ENCODE results near the gene NOL9.

Gene NOL9

GRCh38 chr1:6581561-6582305 lies 27.4 kb upstream of the NOL9 start:
- Histone ChIP-seq H3K4me3 (ENCODE audit: insufficient read depth, low read depth, low read length, poor library complexity, severe bottlenecking) (no peak overlapping the region), H3K27ac (ENCODE audit: insufficient read depth, low read length, poor library complexity, severe bottlenecking) (no peak overlapping the region)

GRCh38 chr1:6580593-6581409 lies 26.5 kb upstream of the NOL9 start:
- H3K4me1 ChIP-seq (ENCODE audit: control insufficient read depth, insufficient read depth, low read length, poor library complexity, severe bottlenecking): peaks cover 21% of the 10 kb centered on the region
- H3K4me3 ChIP-seq (ENCODE audit: insufficient read depth, low read depth, low read length, poor library complexity, severe bottlenecking): peak overlapping the region; percentile 91

More at GRCh38 chr1:6581561-6582305, 27.4 kb upstream of the NOL9 start:
- Histone ChIP-seq H3K4me1 (ENCODE audit: control insufficient read depth, insufficient read depth, low read length, poor library complexity, severe bottlenecking) (peaks cover 21% of the 10 kb centered on the region), H3K36me3 (ENCODE audit: control insufficient read depth, insufficient read depth, low read length) (no peaks in the 10 kb centered on the region), H3K9me3 (ENCODE audit: control insufficient read depth, low read length) (no peaks in the 10 kb centered on the region), H3K27me3 (replicated peaks; ENCODE audit: control insufficient read depth, insufficient read depth, low read length, poor library complexity, severe bottlenecking) (no peaks in the 10 kb centered on the region)
- no peak for DNase-seq

GRCh38 chr1:6580119-6580592 lies 25.8 kb upstream of the NOL9 start:
- Histone ChIP-seq H3K9me3 (ENCODE audit: control insufficient read depth, low read length) (no peaks in the 10 kb centered on the region), H3K36me3 (ENCODE audit: control insufficient read depth, insufficient read depth, low read length) (no peaks in the 10 kb centered on the region), H3K4me3 (ENCODE audit: insufficient read depth, low read depth, low read length, poor library complexity, severe bottlenecking) (peak overlapping the region; percentile 91), H3K27me3 (replicated peaks; ENCODE audit: control insufficient read depth, insufficient read depth, low read length, poor library complexity, severe bottlenecking) (no peaks in the 10 kb centered on the region), H3K27ac (ENCODE audit: insufficient read depth, low read length, poor library complexity, severe bottlenecking) (peak overlapping the region; percentile 87), H3K4me1 (ENCODE audit: control insufficient read depth, insufficient read depth, low read length, poor library complexity, severe bottlenecking) (peaks cover 21% of the 10 kb centered on the region)
- no peak for DNase-seq

More at GRCh38 chr1:6580593-6581409, 26.5 kb upstream of the NOL9 start:
- H3K36me3 ChIP-seq (ENCODE audit: control insufficient read depth, insufficient read depth, low read length): no peaks in the 10 kb centered on the region
- H3K27me3 ChIP-seq (replicated peaks; ENCODE audit: control insufficient read depth, insufficient read depth, low read length, poor library complexity, severe bottlenecking): no peaks in the 10 kb centered on the region
- DNase-seq: no peak
- H3K9me3 ChIP-seq (ENCODE audit: control insufficient read depth, low read length): no peaks in the 10 kb centered on the region
- peak overlapping the region; percentile 87 for H3K27ac ChIP-seq (ENCODE audit: insufficient read depth, low read length, poor library complexity, severe bottlenecking)

GRCh38 chr1:6579374-6580118 lies 25.2 kb upstream of the NOL9 start, which contains the start of gene ZBTB48:
Gene ZBTB48 (plus strand): TSS chr1:6579994. CDS start chr1:6580610, 616 bp downstream.
- DNase-seq: peak; percentile 92 to 96 (median 94)
- Histone ChIP-seq H3K27me3 (replicated peaks; ENCODE audit: control insufficient read depth, insufficient read depth, low read length, poor library complexity, severe bottlenecking) (no peaks in the 10 kb centered on the region), H3K36me3 (ENCODE audit: control insufficient read depth, insufficient read depth, low read length) (no peaks in the 10 kb centered on the region), H3K4me3 (ENCODE audit: insufficient read depth, low read depth, low read length, poor library complexity, severe bottlenecking) (peak within 1 kb of the TSS; percentile 91), H3K4me1 (ENCODE audit: control insufficient read depth, insufficient read depth, low read length, poor library complexity, severe bottlenecking) (peaks cover 21% of the 10 kb centered on the region), H3K9me3 (ENCODE audit: control insufficient read depth, low read length) (no peaks in the 10 kb centered on the region), H3K27ac (ENCODE audit: insufficient read depth, low read length, poor library complexity, severe bottlenecking) (peak within 1 kb of the TSS; percentile 87)

DNA sequence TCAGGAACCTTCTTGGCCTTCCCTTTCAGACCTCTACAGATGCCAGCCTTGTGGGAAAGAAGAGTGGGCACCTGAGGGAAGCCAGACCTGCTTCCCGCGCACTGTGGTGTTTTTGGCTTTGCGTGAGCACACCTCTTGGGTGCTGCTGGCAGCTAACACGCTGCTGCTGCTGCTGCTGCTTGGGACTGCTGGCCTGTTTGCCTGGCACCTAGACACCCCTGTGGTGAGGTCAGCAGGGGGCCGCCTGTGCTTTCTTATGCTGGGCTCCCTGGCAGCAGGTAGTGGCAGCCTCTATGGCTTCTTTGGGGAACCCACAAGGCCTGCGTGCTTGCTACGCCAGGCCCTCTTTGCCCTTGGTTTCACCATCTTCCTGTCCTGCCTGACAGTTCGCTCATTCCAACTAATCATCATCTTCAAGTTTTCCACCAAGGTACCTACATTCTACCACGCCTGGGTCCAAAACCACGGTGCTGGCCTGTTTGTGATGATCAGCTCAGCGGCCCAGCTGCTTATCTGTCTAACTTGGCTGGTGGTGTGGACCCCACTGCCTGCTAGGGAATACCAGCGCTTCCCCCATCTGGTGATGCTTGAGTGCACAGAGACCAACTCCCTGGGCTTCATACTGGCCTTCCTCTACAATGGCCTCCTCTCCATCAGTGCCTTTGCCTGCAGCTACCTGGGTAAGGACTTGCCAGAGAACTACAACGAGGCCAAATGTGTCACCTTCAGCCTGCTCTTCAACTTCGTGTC lies 24.5 kb upstream of the NOL9 start:
- DNase-seq: no peak
- H3K4me1 ChIP-seq (ENCODE audit: control insufficient read depth, insufficient read depth, low read length, poor library complexity, severe bottlenecking): peaks cover 21% of the 10 kb centered on the region
- H3K27ac ChIP-seq (ENCODE audit: insufficient read depth, low read length, poor library complexity, severe bottlenecking): peak overlapping the region; percentile 87
- H3K4me3 ChIP-seq (ENCODE audit: insufficient read depth, low read depth, low read length, poor library complexity, severe bottlenecking): no peak overlapping the region
- H3K36me3 ChIP-seq (ENCODE audit: control insufficient read depth, insufficient read depth, low read length): no peaks in the 10 kb centered on the region
- no peaks in the 10 kb centered on the region for H3K27me3 ChIP-seq (replicated peaks; ENCODE audit: control insufficient read depth, insufficient read depth, low read length, poor library complexity, severe bottlenecking)
- H3K9me3 ChIP-seq (ENCODE audit: control insufficient read depth, low read length): no peaks in the 10 kb centered on the region

- H3K4me3 ChIP-seq (ENCODE audit: insufficient read depth, low read depth, low read length, poor library complexity, severe bottlenecking): no peak overlapping the region
- no peaks in the 10 kb centered on the region for H3K27me3 ChIP-seq (replicated peaks; ENCODE audit: control insufficient read depth, insufficient read depth, low read length, poor library complexity, severe bottlenecking)
- no peaks in the 10 kb centered on the region for H3K9me3 ChIP-seq (ENCODE audit: control insufficient read depth, low read length)
- peaks cover 21% of the 10 kb centered on the region for H3K4me1 ChIP-seq (ENCODE audit: control insufficient read depth, insufficient read depth, low read length, poor library complexity, severe bottlenecking)
- DNase-seq: no peak
- no peak overlapping the region for H3K27ac ChIP-seq (ENCODE audit: insufficient read depth, low read length, poor library complexity, severe bottlenecking)
- H3K36me3 ChIP-seq (ENCODE audit: control insufficient read depth, insufficient read depth, low read length): no peaks in the 10 kb centered on the region
Observed at GRCh38 chr1:6577831-6578525, 23.7 kb upstream of the NOL9 start.

GRCh38 chr1:6574818-6575217 lies 20.5 kb upstream of the NOL9 start:
- DNase-seq: no peak
- H3K4me3 ChIP-seq (ENCODE audit: insufficient read depth, low read depth, low read length, poor library complexity, severe bottlenecking): no peak overlapping the region
- H3K36me3 ChIP-seq (ENCODE audit: control insufficient read depth, insufficient read depth, low read length): no peaks in the 10 kb centered on the region
- H3K27me3 ChIP-seq (replicated peaks; ENCODE audit: control insufficient read depth, insufficient read depth, low read length, poor library complexity, severe bottlenecking): no peaks in the 10 kb centered on the region
- no peaks in the 10 kb centered on the region for H3K9me3 ChIP-seq (ENCODE audit: control insufficient read depth, low read length)
- no peak overlapping the region for H3K27ac ChIP-seq (ENCODE audit: insufficient read depth, low read length, poor library complexity, severe bottlenecking)
- H3K4me1 ChIP-seq (ENCODE audit: control insufficient read depth, insufficient read depth, low read length, poor library complexity, severe bottlenecking): peaks cover 6% of the 10 kb centered on the region

GRCh38 chr1:6574025-6574620 lies 19.8 kb upstream of the NOL9 start:
- no peaks in the 10 kb centered on the region for H3K36me3 ChIP-seq (ENCODE audit: control insufficient read depth, insufficient read depth, low read length)
- H3K4me3 ChIP-seq (ENCODE audit: insufficient read depth, low read depth, low read length, poor library complexity, severe bottlenecking): no peak overlapping the region
- H3K27me3 ChIP-seq (replicated peaks; ENCODE audit: control insufficient read depth, insufficient read depth, low read length, poor library complexity, severe bottlenecking): no peaks in the 10 kb centered on the region
- peaks cover under 1% of the 10 kb centered on the region for H3K4me1 ChIP-seq (ENCODE audit: control insufficient read depth, insufficient read depth, low read length, poor library complexity, severe bottlenecking)
- no peak for DNase-seq
- no peaks in the 10 kb centered on the region for H3K9me3 ChIP-seq (ENCODE audit: control insufficient read depth, low read length)
- no peak overlapping the region for H3K27ac ChIP-seq (ENCODE audit: insufficient read depth, low read length, poor library complexity, severe bottlenecking)

Data from effector memory CD4-positive, alpha-beta T cell (primary cell).